HG03558 (cell line): Measurements from ENCODE around the gene SCAMP3.
A peak's percentile ranks its signal among the peaks of the same experiment; 100 is the strongest.
"Not testable (repeated sequence)": the region's sequence is repeated elsewhere in the genome, so short reads cannot be mapped to it uniquely, and the experiment has no call there.

Experiments
- ATAC-seq: cut with Tn5 transposase; IDR thresholded peaks from one replicate; pipeline ENCODE4 v1.9.1; 2021; ENCODE audit warnings: moderate number of reproducible peaks; ENCODE audit not compliant: unreplicated experiment; ENCODE audit errors: extremely low read depth

SCAMP3 gene

GRCh38 chr1:155233502-155233901 is 28.7 kb downstream of the SCAMP3 start:
- not testable (repeated sequence) for ATAC-seq

DNA sequence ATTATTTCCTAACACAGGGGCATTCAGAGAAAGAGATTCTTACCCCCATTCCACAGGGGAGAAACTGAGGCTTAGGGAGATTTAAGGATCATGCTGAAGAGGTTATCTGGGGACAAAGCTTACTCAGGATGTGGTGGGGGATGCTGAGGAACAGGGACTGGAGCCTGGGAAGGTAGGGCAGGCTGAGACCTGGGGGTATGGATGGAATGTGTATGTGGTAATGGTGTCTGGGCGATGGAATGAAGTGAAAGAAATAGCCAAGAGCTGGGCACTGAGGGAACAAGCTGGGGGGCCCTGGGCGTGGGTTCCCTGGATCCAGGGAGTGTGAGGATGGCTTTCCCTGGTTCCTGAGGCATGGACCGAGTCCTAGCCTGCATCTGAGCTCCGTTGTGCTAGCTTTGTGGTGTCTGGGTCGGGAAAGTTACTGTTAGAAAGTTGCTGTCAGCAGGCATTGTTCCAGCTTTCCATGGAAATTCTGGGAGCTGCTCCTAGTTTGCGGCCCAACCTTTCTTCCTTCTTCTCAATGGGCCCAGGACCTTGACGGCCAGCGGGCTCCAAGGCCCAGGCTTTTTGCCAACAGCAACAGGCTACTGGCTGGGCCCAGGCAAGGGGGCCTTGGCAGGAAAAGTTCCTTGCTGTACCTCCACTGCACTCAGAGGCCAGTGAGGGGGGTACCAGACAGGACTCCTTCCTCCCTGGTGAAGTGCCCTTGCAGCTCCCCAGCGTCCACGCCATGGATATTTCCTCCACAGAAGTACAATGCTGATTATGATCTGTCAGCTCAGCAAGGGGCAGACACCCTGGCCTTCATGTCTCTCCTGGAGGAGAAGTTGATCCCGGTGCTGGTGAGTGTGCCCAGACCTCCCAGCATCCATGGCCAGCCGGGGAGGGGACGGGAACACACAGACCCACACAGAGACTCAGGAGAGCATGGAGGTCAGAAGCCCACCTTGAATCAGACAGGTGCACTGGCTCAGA is 29.9 kb downstream of the SCAMP3 start:
- not testable (repeated sequence) for ATAC-seq

GRCh38 chr1:155231302-155231701 is 30.9 kb downstream of the SCAMP3 start:
- not testable (repeated sequence) for ATAC-seq

- ATAC-seq: no peak
Observed at GRCh38 chr1:155228096-155228427, 34.1 kb downstream of the SCAMP3 start.

GRCh38 chr1:155227261-155228095 is 34.7 kb downstream of the SCAMP3 start:
- peak; percentile 81 for ATAC-seq

DNA sequence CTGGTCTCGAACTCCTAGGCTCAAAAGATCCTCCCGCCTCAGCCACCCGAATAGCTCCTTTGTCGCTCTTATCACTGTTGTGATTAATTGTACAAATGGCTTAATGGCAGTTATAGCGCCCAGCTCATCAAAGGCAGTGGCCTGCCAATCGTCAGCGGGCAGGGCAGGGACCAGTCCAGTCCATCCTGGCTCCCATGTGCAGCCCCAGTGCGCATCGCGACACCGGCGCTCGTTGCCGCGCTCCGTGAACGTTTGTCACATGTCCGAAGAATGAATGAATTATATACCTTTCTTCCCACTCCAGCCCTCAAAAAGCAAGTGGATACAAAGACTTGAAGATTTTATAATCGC is 35.3 kb downstream of the SCAMP3 start:
- ATAC-seq: no peak

GRCh38 chr1:155226188-155226909 is 35.8 kb downstream of the SCAMP3 start:
- no peak for ATAC-seq

DNA sequence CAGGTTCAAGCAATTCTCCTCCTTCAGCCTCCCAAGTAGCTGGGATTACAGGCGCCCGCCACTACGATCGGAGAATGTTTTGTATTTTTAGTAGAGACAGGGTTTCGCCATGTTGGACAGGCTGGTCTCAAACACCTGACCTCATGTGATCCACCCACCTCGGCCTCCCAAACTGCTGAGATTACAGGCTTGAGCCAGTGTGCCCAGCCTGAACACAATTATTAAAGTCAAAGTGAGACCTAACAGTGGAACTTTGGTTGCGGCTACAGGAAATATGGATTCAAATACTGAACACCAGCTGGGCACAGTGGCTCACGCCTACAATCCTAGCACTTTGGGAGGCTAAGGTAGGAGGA is 36.8 kb downstream of the SCAMP3 start:
- ATAC-seq: not testable (repeated sequence)

GRCh38 chr1:155223047-155223446 is 39.1 kb downstream of the SCAMP3 start:
- no peak for ATAC-seq

DNA sequence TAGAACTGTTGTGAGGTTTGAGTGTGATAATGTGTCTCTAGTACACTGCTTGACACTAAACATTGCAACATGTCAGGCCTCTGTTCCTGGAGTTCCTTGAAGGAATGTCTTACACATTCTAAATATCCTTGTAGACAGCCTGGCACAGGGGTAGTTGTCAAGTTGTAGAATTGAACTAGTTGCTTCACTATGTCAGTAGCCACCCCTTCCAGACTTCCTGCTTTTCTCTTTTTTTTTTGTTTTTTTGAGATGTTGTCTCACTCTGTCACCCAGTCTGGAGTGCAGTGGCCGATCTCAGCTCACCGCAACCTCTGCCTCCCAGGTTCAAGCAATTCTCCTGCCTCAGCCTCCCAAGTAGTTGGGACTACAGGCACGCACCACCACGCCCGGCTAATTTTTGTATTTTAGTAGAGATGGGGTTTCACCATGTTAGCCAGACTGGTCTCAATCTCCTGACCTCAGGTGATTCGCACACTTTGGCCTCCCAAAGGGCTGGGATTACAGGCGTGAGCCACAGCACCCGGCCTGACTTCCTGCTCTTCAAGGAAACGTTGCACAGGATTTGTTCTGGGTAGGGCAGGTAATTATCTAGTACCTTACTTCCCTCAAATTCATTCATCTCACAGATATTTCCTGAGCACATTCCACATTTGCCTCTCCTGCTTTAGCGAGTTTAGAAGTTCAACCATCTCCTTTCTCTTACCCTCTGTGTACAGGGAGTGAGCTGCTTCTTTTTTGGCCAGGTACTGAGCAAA is 41.8 kb downstream of the SCAMP3 start:
- ATAC-seq: not testable (repeated sequence)

- ATAC-seq: no peak
Observed at GRCh38 chr1:155219592-155220031, 42.5 kb downstream of the SCAMP3 start.

GRCh38 chr1:155218854-155219591 is 43.1 kb downstream of the SCAMP3 start:
- ATAC-seq: no peak

- ATAC-seq: not testable (repeated sequence)
Observed at GRCh38 chr1:155214702-155215101, 47.5 kb downstream of the SCAMP3 start.

DNA sequence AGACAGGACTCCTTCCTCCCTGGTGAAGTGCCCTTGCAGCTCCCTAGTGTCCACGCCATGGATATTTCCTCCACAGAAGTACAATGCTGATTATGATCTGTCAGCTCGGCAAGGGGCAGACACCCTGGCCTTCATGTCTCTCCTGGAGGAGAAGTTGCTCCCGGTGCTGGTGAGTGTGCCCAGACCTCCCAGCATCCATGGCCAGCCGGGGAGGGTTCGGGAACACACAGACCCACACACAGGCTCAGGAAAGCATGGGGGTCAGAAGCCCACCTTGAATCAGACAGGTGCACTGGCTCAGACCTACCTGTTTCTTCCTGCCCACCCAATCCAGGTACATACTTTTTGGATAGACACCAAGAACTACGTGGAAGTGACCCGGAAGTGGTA is 50.1 kb downstream of the SCAMP3 start:
- ATAC-seq: not testable (repeated sequence)

DNA sequence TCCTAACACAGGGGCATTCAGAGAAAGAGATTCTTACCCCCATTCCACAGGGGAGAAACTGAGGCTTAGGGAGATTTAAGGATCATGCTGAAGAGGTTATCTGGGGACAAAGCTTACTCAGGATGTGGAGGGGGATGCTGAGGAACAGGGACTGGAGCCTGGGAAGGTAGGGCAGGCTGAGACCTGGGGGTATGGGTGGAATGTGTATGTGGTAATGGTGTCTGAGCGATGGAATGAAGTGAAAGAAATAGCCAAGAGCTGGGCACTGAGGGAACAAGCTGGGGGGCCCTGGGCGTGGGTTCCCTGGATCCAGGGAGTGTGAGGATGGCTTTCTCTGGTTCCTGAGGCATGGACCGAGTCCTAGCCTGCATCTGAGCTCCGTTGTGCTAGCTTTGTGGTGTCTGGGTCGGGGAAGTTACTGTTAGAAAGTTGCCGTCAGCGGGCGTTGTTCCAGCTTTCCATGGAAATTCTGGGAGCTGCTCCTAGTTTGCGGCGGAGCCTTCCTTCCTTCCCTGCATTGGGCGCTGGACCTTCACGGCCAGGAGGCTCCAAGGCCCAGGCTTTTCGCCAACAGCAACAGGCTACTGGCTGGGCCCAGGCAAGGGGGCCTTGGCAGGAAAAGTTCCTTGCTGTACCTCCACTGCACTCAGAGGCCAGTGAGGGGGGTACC is 50.6 kb downstream of the SCAMP3 start:
- not testable (repeated sequence) for ATAC-seq

- ATAC-seq: no peak
Observed at GRCh38 chr1:155210314-155211104, 51.7 kb downstream of the SCAMP3 start.

- ATAC-seq: no peak
Observed at GRCh38 chr1:155209312-155209721, 52.8 kb downstream of the SCAMP3 start.
